Keratinocyte (primary cell): ENCODE data around the gene DNAAF6. TPM values are rescaled to one million over a fixed set of nuclear protein-coding genes. Genes with fewer than 3 reads are reported as not detected.

ENCODE experiments used
- DNase-seq: peaks from one replicate; pipeline ENCODE4 v3.0.0-alpha.2; 2011; ENCODE audit warnings: low read depth, missing footprints, low spot score
- FAIRE-seq: peaks from 2 replicates; lab custom pipeline; 2011; peaks lifted over from hg19 to GRCh38; lab: Jason Lieb, UNC
- H2AFZ ChIP-seq: 2 replicates; pipeline ENCODE4 v1.6.0; 2012; ENCODE audit warnings: low read length, control low read depth, inconsistent platforms; ENCODE audit not compliant: control insufficient read depth
- H3K27ac ChIP-seq: 2 replicates; pipeline ENCODE4 v1.5.1; 2011; ENCODE audit warnings: low read length; ENCODE audit not compliant: control insufficient read depth, insufficient read depth
- H3K27me3 ChIP-seq: 3 replicates; pipeline ENCODE4 v1.6.0; 2011; ENCODE audit warnings: low read length; ENCODE audit not compliant: control insufficient read depth, insufficient read depth; ENCODE audit errors: extremely low read depth
- H3K36me3 ChIP-seq, 2 experiments: 2 replicates in 1 of 2; 3 replicates in 1 of 2; pipeline ENCODE4 v1.5.1; 2011; ENCODE audit warnings: low read length in 2 of 2, mild to moderate bottlenecking in 1 of 2; ENCODE audit not compliant: control insufficient read depth in 2 of 2, insufficient read depth in 2 of 2; ENCODE audit errors: extremely low read depth in 1 of 2
- H3K4me1 ChIP-seq: 3 replicates; pipeline ENCODE4 v1.5.1; 2011; ENCODE audit warnings: low read length; ENCODE audit not compliant: control insufficient read depth, insufficient read depth; ENCODE audit errors: extremely low read depth
- H3K4me2 ChIP-seq: 3 replicates; pipeline ENCODE4 v1.6.0; 2011; ENCODE audit warnings: low read depth, low read length; ENCODE audit not compliant: control insufficient read depth, insufficient read depth; ENCODE audit errors: extremely low read depth
- H3K4me3 ChIP-seq, 3 experiments: fragments of 200-600 bp in 1 of 3; sonication (generic) in 1 of 3; 2 replicates in 2 of 3; 3 replicates in 1 of 3; pipeline ENCODE4 v1.5.1; 2011 to 2016; ENCODE audit warnings: low read length in 3 of 3, mild to moderate bottlenecking in 3 of 3, control low read depth in 2 of 3, inconsistent platforms in 1 of 3, low read depth in 1 of 3, mixed read lengths in 1 of 3, mixed run types in 1 of 3, moderate library complexity in 1 of 3; ENCODE audit not compliant: control insufficient read depth in 2 of 3, insufficient read depth in 2 of 3; ENCODE audit errors: extremely low read depth in 1 of 3
- H3K79me2 ChIP-seq: 2 replicates; pipeline ENCODE4 v1.6.0; 2012; ENCODE audit warnings: low read length; ENCODE audit not compliant: control insufficient read depth, insufficient read depth
- H3K9ac ChIP-seq: 3 replicates; pipeline ENCODE4 v1.6.0; 2011; ENCODE audit warnings: low read length; ENCODE audit not compliant: control insufficient read depth, insufficient read depth; ENCODE audit errors: extremely low read depth
- H3K9me1 ChIP-seq: 3 replicates; pipeline ENCODE4 v1.6.0; 2011; ENCODE audit warnings: low read length; ENCODE audit not compliant: control insufficient read depth, insufficient read depth; ENCODE audit errors: extremely low read depth
- H3K9me3 ChIP-seq: 2 replicates; pipeline ENCODE4 v1.5.1; 2012; ENCODE audit warnings: low read depth, low read length; ENCODE audit not compliant: control insufficient read depth
- H4K20me1 ChIP-seq: 3 replicates; pipeline ENCODE4 v1.6.0; 2011; ENCODE audit warnings: low read length; ENCODE audit not compliant: control insufficient read depth, insufficient read depth; ENCODE audit errors: extremely low read depth
- CTCF ChIP-seq, 3 experiments: IDR thresholded peaks in 1 of 3; conservative IDR thresholded peaks in 1 of 3; optimal IDR thresholded peaks in 1 of 3; 2 replicates in 2 of 3; 3 replicates in 1 of 3; pipeline versions ENCODE3 to v1.5.1; 2011; ENCODE audit warnings: low read length in 3 of 3, mild to moderate bottlenecking in 3 of 3, moderate library complexity in 2 of 3, control low read depth in 1 of 3, inconsistent platforms in 1 of 3; ENCODE audit not compliant: insufficient read depth in 2 of 3; ENCODE audit errors: extremely low read depth in 1 of 3
- EZH2 ChIP-seq: IDR thresholded peaks from one replicate; pipeline ENCODE4 v1.6.1; 2012; ENCODE audit warnings: inconsistent platforms, mild to moderate bottlenecking, low read length, moderate library complexity
- dilution Hi-C: fragments of 300-500 bp; cut with MboI; formaldehyde crosslinking; loops from one replicate; pipeline ENCODE4 v1.7.0; 2020; ENCODE audit warnings: low sequenced_read_pairs; ENCODE audit not compliant: extremely low pct_ligation_motif_present
- polyA plus RNA-seq, 5 experiments: library from polyadenylated mRNA; depleted of rRNA in 3 of 5; stranded (reverse) in 3 of 5; stranded (forward) in 1 of 5; unstranded in 1 of 5; fragments of >200 nt; gene quantifications; 1 replicate in 1 of 5; 2 replicates in 3 of 5; 3 replicates in 1 of 5; pipeline versions ENCODE4 v1.2.1 to v1.2.3, GENCODE V29; 2011 to 2012; ENCODE audit warnings: missing spikeins in 2 of 5, low read depth in 1 of 5, low replicate concordance in 1 of 5

The DNAAF6 gene
- polyA plus RNA-seq, 1 donor (not counting 4 experiments of a cell fraction or from before 2014, with no cell fraction given) = not detected

GRCh38 chrX:107207089-107207488 is 678 bp downstream of the DNAAF6 start:
- Histone ChIP-seq H3K36me3 (no peaks in the 10 kb centered on the region), H3K4me2 (no peak overlapping the region), H4K20me1 (no peaks in the 10 kb centered on the region), H2AFZ (no peak overlapping the region), H3K79me2 (no peaks in the 10 kb centered on the region), H3K27me3 (no peaks in the 10 kb centered on the region), H3K9me3 (no peaks in the 10 kb centered on the region), H3K4me1 (peaks cover 1% of the 10 kb centered on the region), H3K4me3 (no peak overlapping the region), H3K27ac (no peak overlapping the region), H3K9me1 (no peaks in the 10 kb centered on the region), H3K9ac (no peak overlapping the region)
- TF ChIP-seq CTCF (optimal IDR thresholded peaks at IDR 0.05 in 1 of 3, IDR thresholded peaks at IDR 0.05 in 1 of 3, conservative IDR thresholded peaks at IDR 0.05 in 1 of 3; ENCODE audit: extremely low read depth in 1 of 3, insufficient read depth in 2 of 3, low read length in 3 of 3) (no peak), EZH2 (no peak)
- DNase-seq = no peak
- FAIRE-seq = no peak
- dilution Hi-C loops = no loop called here

GRCh38 chrX:107207943-107208342 is 1.5 kb downstream of the DNAAF6 start:
- no peaks in the 10 kb centered on the region for H3K79me2 ChIP-seq
- FAIRE-seq = no peak

More at GRCh38 chrX:107207943-107208342, 1.5 kb downstream of the DNAAF6 start:
- H3K4me2 ChIP-seq = no peak overlapping the region
- no peaks in the 10 kb centered on the region for H3K36me3 ChIP-seq
- H3K27ac ChIP-seq = no peak overlapping the region
- H3K4me1 ChIP-seq = peaks cover 2% of the 10 kb centered on the region
- H3K9ac ChIP-seq = no peak overlapping the region
- no peaks in the 10 kb centered on the region for H3K9me3 ChIP-seq
- dilution Hi-C loops = no loop called here
- H3K27me3 ChIP-seq = no peaks in the 10 kb centered on the region
- no peaks in the 10 kb centered on the region for H3K9me1 ChIP-seq
- no peak overlapping the region for H2AFZ ChIP-seq
- DNase-seq = no peak
- no peaks in the 10 kb centered on the region for H4K20me1 ChIP-seq
- TF ChIP-seq CTCF (optimal IDR thresholded peaks at IDR 0.05 in 1 of 3, IDR thresholded peaks at IDR 0.05 in 1 of 3, conservative IDR thresholded peaks at IDR 0.05 in 1 of 3; ENCODE audit: extremely low read depth in 1 of 3, insufficient read depth in 2 of 3, low read length in 3 of 3) (no peak), EZH2 (no peak)
- no peak overlapping the region for H3K4me3 ChIP-seq
